Measurements from ENCODE around the gene PIK3R5. TPM values are rescaled to one million over a fixed set of nuclear protein-coding genes. Genes with fewer than 3 reads are reported as not detected.

PIK3R5 gene
- total RNA-seq, 1 experiment from 2014 or later, result 5.9 TPM

DNA sequence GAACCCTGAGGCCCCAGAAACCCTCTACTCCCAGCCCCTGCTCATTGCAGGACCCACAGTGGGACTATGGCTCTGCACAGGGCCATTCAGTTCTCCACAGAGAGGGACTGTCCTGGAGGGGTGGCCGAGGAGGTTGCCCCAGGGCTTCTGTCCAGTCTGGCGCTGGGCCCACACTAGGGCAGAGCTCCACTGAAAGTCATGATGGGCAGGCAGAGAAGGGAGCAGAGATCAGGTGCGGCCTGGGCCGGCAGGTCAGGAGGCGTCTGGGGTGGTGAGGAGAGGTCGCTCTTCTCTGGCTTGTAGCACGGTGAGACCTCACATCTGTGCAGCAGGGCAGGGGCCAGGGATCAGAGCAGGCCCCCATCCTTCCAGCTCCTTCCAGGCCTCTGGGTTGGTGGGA, 85.0 kb downstream of the PIK3R5 start:
- H3K9me3 Mint-ChIP-seq, result no peaks in the 10 kb centered on the region
- no peak overlapping the region for H3K4me3 Mint-ChIP-seq
- no peaks in the 10 kb centered on the region; the same call in 1 of the 2 replicates for H3K27me3 Mint-ChIP-seq (ENCODE audit: low read depth)
- peaks cover 3% of the 10 kb centered on the region for H3K4me1 Mint-ChIP-seq
- POLR2A ChIA-PET, result no interaction called here
- TF ChIP-seq ESRRA (CRISPR knock-in tag; IDR thresholded peaks at IDR 0.05; ENCODE audit: borderline replicate concordance) (no peak), TEAD4 (CRISPR knock-in tag; IDR thresholded peaks at IDR 0.05) (no peak), NFYB (CRISPR knock-in tag; conservative IDR thresholded peaks at IDR 0.05; ENCODE audit: low read depth) (no peak), ZNF396 (CRISPR knock-in tag; IDR thresholded peaks at IDR 0.05; ENCODE audit: borderline replicate concordance) (no peak), FOXP1 (CRISPR knock-in tag; IDR thresholded peaks at IDR 0.05; ENCODE audit: borderline replicate concordance) (no peak), ZNF121 (CRISPR knock-in tag; IDR thresholded peaks at IDR 0.05) (no peak), PRRX2 (CRISPR knock-in tag; IDR thresholded peaks at IDR 0.05) (no peak), OVOL2 (CRISPR knock-in tag; IDR thresholded peaks at IDR 0.05; ENCODE audit: borderline replicate concordance) (no peak), ZNF138 (CRISPR knock-in tag; conservative IDR thresholded peaks at IDR 0.05) (no peak)
- TF ChIP-seq, protein P1, sequence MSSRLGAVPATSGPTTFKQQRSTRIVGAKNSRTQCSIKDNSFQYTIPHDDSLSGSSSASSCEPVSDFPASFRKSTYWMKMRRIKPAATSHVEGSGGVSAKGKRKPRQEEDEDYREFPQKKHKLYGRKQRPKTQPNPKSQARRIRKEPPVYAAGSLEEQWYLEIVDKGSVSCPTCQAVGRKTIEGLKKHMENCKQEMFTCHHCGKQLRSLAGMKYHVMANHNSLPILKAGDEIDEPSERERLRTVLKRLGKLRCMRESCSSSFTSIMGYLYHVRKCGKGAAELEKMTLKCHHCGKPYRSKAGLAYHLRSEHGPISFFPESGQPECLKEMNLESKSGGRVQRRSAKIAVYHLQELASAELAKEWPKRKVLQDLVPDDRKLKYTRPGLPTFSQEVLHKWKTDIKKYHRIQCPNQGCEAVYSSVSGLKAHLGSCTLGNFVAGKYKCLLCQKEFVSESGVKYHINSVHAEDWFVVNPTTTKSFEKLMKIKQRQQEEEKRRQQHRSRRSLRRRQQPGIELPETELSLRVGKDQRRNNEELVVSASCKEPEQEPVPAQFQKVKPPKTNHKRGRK (CRISPR knock-in tag; IDR thresholded peaks at IDR 0.05; ENCODE audit: borderline replicate concordance), result no peak
- TF ChIP-seq, protein P2, sequence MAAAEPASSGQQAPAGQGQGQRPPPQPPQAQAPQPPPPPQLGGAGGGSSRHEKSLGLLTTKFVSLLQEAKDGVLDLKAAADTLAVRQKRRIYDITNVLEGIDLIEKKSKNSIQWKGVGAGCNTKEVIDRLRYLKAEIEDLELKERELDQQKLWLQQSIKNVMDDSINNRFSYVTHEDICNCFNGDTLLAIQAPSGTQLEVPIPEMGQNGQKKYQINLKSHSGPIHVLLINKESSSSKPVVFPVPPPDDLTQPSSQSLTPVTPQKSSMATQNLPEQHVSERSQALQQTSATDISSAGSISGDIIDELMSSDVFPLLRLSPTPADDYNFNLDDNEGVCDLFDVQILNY (CRISPR knock-in tag; IDR thresholded peaks at IDR 0.05), result no peak
- TF ChIP-seq, protein P3, sequence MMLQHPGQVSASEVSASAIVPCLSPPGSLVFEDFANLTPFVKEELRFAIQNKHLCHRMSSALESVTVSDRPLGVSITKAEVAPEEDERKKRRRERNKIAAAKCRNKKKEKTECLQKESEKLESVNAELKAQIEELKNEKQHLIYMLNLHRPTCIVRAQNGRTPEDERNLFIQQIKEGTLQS (CRISPR knock-in tag; conservative IDR thresholded peaks at IDR 0.05), result no peak
- TF ChIP-seq, protein P4, sequence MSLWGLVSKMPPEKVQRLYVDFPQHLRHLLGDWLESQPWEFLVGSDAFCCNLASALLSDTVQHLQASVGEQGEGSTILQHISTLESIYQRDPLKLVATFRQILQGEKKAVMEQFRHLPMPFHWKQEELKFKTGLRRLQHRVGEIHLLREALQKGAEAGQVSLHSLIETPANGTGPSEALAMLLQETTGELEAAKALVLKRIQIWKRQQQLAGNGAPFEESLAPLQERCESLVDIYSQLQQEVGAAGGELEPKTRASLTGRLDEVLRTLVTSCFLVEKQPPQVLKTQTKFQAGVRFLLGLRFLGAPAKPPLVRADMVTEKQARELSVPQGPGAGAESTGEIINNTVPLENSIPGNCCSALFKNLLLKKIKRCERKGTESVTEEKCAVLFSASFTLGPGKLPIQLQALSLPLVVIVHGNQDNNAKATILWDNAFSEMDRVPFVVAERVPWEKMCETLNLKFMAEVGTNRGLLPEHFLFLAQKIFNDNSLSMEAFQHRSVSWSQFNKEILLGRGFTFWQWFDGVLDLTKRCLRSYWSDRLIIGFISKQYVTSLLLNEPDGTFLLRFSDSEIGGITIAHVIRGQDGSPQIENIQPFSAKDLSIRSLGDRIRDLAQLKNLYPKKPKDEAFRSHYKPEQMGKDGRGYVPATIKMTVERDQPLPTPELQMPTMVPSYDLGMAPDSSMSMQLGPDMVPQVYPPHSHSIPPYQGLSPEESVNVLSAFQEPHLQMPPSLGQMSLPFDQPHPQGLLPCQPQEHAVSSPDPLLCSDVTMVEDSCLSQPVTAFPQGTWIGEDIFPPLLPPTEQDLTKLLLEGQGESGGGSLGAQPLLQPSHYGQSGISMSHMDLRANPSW (CRISPR knock-in tag; conservative IDR thresholded peaks at IDR 0.05; ENCODE audit: low read depth), result no peak
- TF ChIP-seq, protein P5, sequence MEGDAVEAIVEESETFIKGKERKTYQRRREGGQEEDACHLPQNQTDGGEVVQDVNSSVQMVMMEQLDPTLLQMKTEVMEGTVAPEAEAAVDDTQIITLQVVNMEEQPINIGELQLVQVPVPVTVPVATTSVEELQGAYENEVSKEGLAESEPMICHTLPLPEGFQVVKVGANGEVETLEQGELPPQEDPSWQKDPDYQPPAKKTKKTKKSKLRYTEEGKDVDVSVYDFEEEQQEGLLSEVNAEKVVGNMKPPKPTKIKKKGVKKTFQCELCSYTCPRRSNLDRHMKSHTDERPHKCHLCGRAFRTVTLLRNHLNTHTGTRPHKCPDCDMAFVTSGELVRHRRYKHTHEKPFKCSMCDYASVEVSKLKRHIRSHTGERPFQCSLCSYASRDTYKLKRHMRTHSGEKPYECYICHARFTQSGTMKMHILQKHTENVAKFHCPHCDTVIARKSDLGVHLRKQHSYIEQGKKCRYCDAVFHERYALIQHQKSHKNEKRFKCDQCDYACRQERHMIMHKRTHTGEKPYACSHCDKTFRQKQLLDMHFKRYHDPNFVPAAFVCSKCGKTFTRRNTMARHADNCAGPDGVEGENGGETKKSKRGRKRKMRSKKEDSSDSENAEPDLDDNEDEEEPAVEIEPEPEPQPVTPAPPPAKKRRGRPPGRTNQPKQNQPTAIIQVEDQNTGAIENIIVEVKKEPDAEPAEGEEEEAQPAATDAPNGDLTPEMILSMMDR (IDR thresholded peaks at IDR 0.05), result no peak
- ATAC-seq, result no peak
- no peaks in the 10 kb centered on the region for H3K36me3 Mint-ChIP-seq
- CTCF ChIA-PET, result interaction anchor here (1.0 kb wide), 1 partner anchor 8 kb away, joined by 3 read pairs; no protein-coding TSS in a partner anchor
- DNase-seq (ENCODE audit: low spot score), result no peak
- H3K27ac Mint-ChIP-seq, result no peak overlapping the region; the same call in 1 of the 2 replicates

DNA sequence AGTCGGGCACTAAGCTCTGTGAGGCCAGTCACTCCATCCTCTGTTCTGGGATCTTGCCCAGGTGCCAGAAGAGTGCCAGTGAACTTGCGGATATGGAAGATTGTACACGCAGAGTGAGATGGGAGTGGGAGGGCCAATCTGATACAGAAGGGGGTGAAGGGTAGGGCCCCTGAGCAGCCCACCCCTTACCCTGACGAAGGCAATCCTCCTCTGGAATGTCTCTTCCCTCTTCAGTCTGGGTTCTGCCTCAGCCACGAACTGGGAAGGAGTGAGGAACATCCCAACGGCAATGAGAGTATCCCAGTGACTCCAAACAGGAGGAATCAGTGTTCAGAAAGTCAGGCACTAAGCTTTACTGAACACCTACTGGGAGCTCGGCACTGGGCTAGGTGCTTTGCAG, 86.1 kb downstream of the PIK3R5 start:
- CTCF ChIA-PET, result interaction anchor here (1.0 to 2.4 kb wide), 3 partner anchors 9 to 47 kb away, joined by 3 to 11 read pairs (median 10); no protein-coding TSS in a partner anchor

More for the DNA sequence above, 86.1 kb downstream of the PIK3R5 start:
- H3K27me3 Mint-ChIP-seq (ENCODE audit: low read depth), result no peaks in the 10 kb centered on the region
- DNase-seq (ENCODE audit: low spot score), result no peak
- ATAC-seq, result no peak
- no peak for TF ChIP-seq ZNF121 (CRISPR knock-in tag; IDR thresholded peaks at IDR 0.05)
- TF ChIP-seq, protein P6, sequence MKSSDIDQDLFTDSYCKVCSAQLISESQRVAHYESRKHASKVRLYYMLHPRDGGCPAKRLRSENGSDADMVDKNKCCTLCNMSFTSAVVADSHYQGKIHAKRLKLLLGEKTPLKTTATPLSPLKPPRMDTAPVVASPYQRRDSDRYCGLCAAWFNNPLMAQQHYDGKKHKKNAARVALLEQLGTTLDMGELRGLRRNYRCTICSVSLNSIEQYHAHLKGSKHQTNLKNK (CRISPR knock-in tag; IDR thresholded peaks at IDR 0.05), result no peak
- TF ChIP-seq, protein P7, sequence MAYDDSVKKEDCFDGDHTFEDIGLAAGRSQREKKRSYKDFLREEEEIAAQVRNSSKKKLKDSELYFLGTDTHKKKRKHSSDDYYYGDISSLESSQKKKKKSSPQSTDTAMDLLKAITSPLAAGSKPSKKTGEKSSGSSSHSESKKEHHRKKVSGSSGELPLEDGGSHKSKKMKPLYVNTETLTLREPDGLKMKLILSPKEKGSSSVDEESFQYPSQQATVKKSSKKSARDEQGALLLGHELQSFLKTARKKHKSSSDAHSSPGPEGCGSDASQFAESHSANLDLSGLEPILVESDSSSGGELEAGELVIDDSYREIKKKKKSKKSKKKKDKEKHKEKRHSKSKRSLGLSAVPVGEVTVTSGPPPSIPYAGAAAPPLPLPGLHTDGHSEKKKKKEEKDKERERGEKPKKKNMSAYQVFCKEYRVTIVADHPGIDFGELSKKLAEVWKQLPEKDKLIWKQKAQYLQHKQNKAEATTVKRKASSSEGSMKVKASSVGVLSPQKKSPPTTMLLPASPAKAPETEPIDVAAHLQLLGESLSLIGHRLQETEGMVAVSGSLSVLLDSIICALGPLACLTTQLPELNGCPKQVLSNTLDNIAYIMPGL (CRISPR knock-in tag; IDR thresholded peaks at IDR 0.05), result no peak
- TF ChIP-seq FOXK1 (CRISPR knock-in tag; IDR thresholded peaks at IDR 0.05), result no peak
- TF ChIP-seq JAZF1 (CRISPR knock-in tag; IDR thresholded peaks at IDR 0.05), result no peak
- no peak for TF ChIP-seq RELA (CRISPR knock-in tag; IDR thresholded peaks at IDR 0.05; ENCODE audit: borderline replicate concordance)
- TF ChIP-seq, protein P8, sequence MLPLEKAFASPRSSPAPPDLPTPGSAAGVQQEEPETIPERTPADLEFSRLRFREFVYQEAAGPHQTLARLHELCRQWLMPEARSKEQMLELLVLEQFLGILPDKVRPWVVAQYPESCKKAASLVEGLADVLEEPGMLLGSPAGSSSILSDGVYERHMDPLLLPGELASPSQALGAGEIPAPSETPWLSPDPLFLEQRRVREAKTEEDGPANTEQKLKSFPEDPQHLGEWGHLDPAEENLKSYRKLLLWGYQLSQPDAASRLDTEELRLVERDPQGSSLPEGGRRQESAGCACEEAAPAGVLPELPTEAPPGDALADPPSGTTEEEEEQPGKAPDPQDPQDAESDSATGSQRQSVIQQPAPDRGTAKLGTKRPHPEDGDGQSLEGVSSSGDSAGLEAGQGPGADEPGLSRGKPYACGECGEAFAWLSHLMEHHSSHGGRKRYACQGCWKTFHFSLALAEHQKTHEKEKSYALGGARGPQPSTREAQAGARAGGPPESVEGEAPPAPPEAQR (CRISPR knock-in tag; IDR thresholded peaks at IDR 0.05), result no peak
- no peaks in the 10 kb centered on the region for H3K36me3 Mint-ChIP-seq
- POLR2A ChIA-PET, result no interaction called here
- H3K9me3 Mint-ChIP-seq, result no peaks in the 10 kb centered on the region
- peaks cover 14% of the 10 kb centered on the region for H3K4me1 Mint-ChIP-seq
- H3K27ac Mint-ChIP-seq, result no peak overlapping the region
- no peak overlapping the region for H3K4me3 Mint-ChIP-seq

Measured in WTC11 (cell line).